ENCODE data around the gene CT45A9.

DNA sequence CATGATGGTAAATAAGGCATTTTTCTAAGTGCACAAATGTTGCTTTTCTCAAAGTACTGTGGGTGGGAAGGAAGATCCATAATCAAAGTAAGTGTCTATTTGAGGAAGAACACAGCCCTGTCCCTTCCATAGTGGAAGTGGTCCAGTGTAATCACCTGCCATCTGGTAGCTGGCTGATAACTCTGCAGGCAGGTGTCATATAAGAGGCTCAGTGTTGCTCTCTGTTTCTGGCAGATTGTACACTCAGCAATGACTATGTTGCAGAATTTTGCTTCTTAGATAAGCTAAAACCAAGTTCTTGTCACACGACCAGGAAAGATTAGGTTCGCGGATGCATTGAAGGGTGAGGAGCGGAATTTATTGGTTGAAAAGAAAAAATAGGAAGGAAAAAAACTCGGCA, 42.8 kb upstream of the CT45A9 start:
- TF ChIP-seq, protein P1, sequence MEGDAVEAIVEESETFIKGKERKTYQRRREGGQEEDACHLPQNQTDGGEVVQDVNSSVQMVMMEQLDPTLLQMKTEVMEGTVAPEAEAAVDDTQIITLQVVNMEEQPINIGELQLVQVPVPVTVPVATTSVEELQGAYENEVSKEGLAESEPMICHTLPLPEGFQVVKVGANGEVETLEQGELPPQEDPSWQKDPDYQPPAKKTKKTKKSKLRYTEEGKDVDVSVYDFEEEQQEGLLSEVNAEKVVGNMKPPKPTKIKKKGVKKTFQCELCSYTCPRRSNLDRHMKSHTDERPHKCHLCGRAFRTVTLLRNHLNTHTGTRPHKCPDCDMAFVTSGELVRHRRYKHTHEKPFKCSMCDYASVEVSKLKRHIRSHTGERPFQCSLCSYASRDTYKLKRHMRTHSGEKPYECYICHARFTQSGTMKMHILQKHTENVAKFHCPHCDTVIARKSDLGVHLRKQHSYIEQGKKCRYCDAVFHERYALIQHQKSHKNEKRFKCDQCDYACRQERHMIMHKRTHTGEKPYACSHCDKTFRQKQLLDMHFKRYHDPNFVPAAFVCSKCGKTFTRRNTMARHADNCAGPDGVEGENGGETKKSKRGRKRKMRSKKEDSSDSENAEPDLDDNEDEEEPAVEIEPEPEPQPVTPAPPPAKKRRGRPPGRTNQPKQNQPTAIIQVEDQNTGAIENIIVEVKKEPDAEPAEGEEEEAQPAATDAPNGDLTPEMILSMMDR (conservative IDR thresholded peaks at IDR 0.05; ENCODE audit: low read length), result no peak
- TF ChIP-seq EZH2phosphoT487 (IDR thresholded peaks at IDR 0.05; ENCODE audit: borderline replicate concordance, low read depth, low read length), result no peak

Measured in OCI-LY7 (cell line).